GM12878 (cell line): ENCODE measurements around the gene PLEKHA6. TPM values are rescaled to one million over a fixed set of nuclear protein-coding genes. Genes with fewer than 3 reads are reported as not detected.

ENCODE experiments used
- ATAC-seq: fragments of 200-7000 bp; cut with Tn5 transposase; 3 replicates; pipeline ENCODE4 v1.9.1; 2020; ENCODE audit warnings: mild to moderate bottlenecking, moderate library complexity
- BruUV-seq: library from RNA; stranded (reverse); fragments of 400-500 nt; replicated peaks from 2 replicates; lab custom pipeline; 2021; lab: Mats Ljungman, UMichigan
- CTCF ChIA-PET: fragments of 300-600 bp; sonication (Branson Sonifier 250); formaldehyde crosslinking; extraction: SDS; loops from one replicate; lab custom pipeline; 2021; ENCODE audit warnings: inconsistent platforms; lab: Yijun Ruan, JAX
- POLR2A ChIA-PET: fragments of 350-600 bp; formaldehyde crosslinking; extraction: SDS; loops from one replicate; lab custom pipeline; 2021; ENCODE audit warnings: inconsistent platforms; lab: Charles Lee
- RAD21 ChIA-PET: fragments of 300-600 bp; sonication (Branson Sonifier 250); formaldehyde crosslinking; loops from one replicate; lab custom pipeline; 2023; ENCODE audit warnings: antibody characterized with exemption; ENCODE audit not compliant: unreplicated experiment; lab: Charles Lee
- SMC1A ChIA-PET: fragments of 300-600 bp; sonication (Branson Sonifier 250); formaldehyde crosslinking; loops from one replicate; lab custom pipeline; 2023; ENCODE audit not compliant: unreplicated experiment, uncharacterized antibody; lab: Charles Lee
- DNase-seq: peaks from one replicate; pipeline ENCODE4 v3.0.0-alpha.2; 2011; ENCODE audit warnings: low read depth, low spot score
- FAIRE-seq: peaks from 3 replicates; lab custom pipeline; 2011; peaks lifted over from hg19 to GRCh38; lab: Jason Lieb, UNC
- H2AFZ ChIP-seq: 2 replicates; pipeline ENCODE4 v1.6.0; 2011; ENCODE audit warnings: low read depth, low read length, control low read depth; ENCODE audit not compliant: control insufficient read depth
- H3K27ac ChIP-seq: 2 replicates; pipeline ENCODE4 v1.5.1; 2011; ENCODE audit warnings: control low read depth; ENCODE audit not compliant: control insufficient read depth, insufficient read depth
- H3K27me3 ChIP-seq, 2 experiments: replicated peaks in 1 of 2; 2 replicates each; pipeline versions ENCODE4 v1.6.0 to v1.6.1; 2011; ENCODE audit warnings: low read length in 1 of 2; ENCODE audit not compliant: control insufficient read depth in 2 of 2, insufficient read depth in 2 of 2
- H3K36me3 ChIP-seq, 2 experiments: 2 replicates each; pipeline ENCODE4 v1.5.1; 2011; ENCODE audit warnings: low read length in 1 of 2; ENCODE audit not compliant: control insufficient read depth in 2 of 2, insufficient read depth in 2 of 2
- H3K4me1 ChIP-seq: 2 replicates; pipeline ENCODE4 v1.6.1; 2011; ENCODE audit warnings: mild to moderate bottlenecking, low read length, moderate library complexity, mixed read lengths; ENCODE audit not compliant: control insufficient read depth, insufficient read depth
- H3K4me2 ChIP-seq: 2 replicates; pipeline ENCODE4 v1.6.0; 2011; ENCODE audit warnings: control low read depth; ENCODE audit not compliant: control insufficient read depth, insufficient read depth
- H3K4me3 ChIP-seq: fragments of 200-600 bp; sonication (generic); 2 replicates; pipeline ENCODE4 v1.5.1; 2016
- H3K79me2 ChIP-seq: 2 replicates; pipeline ENCODE4 v1.6.0; 2011; ENCODE audit warnings: low read length; ENCODE audit not compliant: control insufficient read depth, insufficient read depth
- H3K9ac ChIP-seq: 2 replicates; pipeline ENCODE4 v1.8.0; 2011; ENCODE audit warnings: low read length, control low read depth, mixed read lengths; ENCODE audit not compliant: control insufficient read depth, insufficient read depth
- H3K9me3 ChIP-seq: replicated peaks from 3 replicates; pipeline ENCODE4 v1.5.1; 2011; ENCODE audit warnings: mild to moderate bottlenecking, low read length; ENCODE audit not compliant: control insufficient read depth, insufficient read depth
- H4K20me1 ChIP-seq: 2 replicates; pipeline ENCODE4 v1.6.0; 2011; ENCODE audit not compliant: control insufficient read depth, insufficient read depth
- ASH2L ChIP-seq: fragments of 300-600, 200-600 bp; sonication (generic); IDR thresholded peaks from 2 replicates; pipeline ENCODE4 v1.6.1; 2017; ENCODE audit warnings: low read depth, mild to moderate bottlenecking, borderline replicate concordance
- BACH1 ChIP-seq: fragments of 450-650 bp; IDR thresholded peaks from 2 replicates; pipeline ENCODE4 v1.6.1; 2017; ENCODE audit warnings: mild to moderate bottlenecking, borderline replicate concordance
- CBX5 ChIP-seq: sonication (generic); IDR thresholded peaks from 2 replicates; pipeline ENCODE4 v1.6.1; 2016; ENCODE audit warnings: low read depth, moderate library complexity, mild to moderate bottlenecking, inconsistent platforms
- IRF4 ChIP-seq: IDR thresholded peaks from 2 replicates; pipeline ENCODE4 v1.6.1; 2011; ENCODE audit warnings: low read depth, low read length
- MAX ChIP-seq: IDR thresholded peaks from 2 replicates; pipeline ENCODE4 v1.6.1; 2012; ENCODE audit warnings: low read depth, low read length, improper control_type of control experiment
- NKRF ChIP-seq: fragments of 450-650 bp; conservative IDR thresholded peaks from 2 replicates; pipeline ENCODE4 v1.6.1; 2017; ENCODE audit warnings: mild to moderate bottlenecking, moderate library complexity
- SIN3A ChIP-seq: IDR thresholded peaks from 2 replicates; pipeline ENCODE4 v1.6.1; 2012; ENCODE audit warnings: low read depth, low read length, improper control_type of control experiment
- TCF7 ChIP-seq: IDR thresholded peaks from 2 replicates; pipeline ENCODE4 v1.6.1; 2014; ENCODE audit warnings: antibody characterized with exemption, borderline replicate concordance
- ZNF592 ChIP-seq: fragments of 450-650 bp; IDR thresholded peaks from 2 replicates; pipeline ENCODE4 v1.6.1; 2017; ENCODE audit warnings: mild to moderate bottlenecking, moderate library complexity
- ZZZ3 ChIP-seq: IDR thresholded peaks from 2 replicates; pipeline ENCODE4 v1.6.1; 2011; ENCODE audit warnings: low read depth; ENCODE audit not compliant: control insufficient read depth, insufficient read length
- WGBS: methylation state at CpG from one replicate; pipeline ENCODE4 v1.1.6; 2016; ENCODE audit warnings: low lambda C conversion rate; ENCODE audit not compliant: insufficient replicate concordance, insufficient coverage; ENCODE audit errors: missing lambda C conversion rate; 5-methylcytosine and 5-hydroxymethylcytosine counted together
- in situ Hi-C: fragments of 300-500 bp; cut with MboI; formaldehyde crosslinking; loops from 9 replicates; pipeline ENCODE4 v1.14.3; 2018; ENCODE audit warnings: mixed read lengths
- intact Hi-C: fragments of 100-400 bp; cut with micrococcal nuclease; formaldehyde crosslinking; loops from one replicate; pipeline ENCODE4 v1.14.2; 2022; ENCODE audit not compliant: unreplicated experiment
- polyA plus RNA-seq, 11 experiments: library from polyadenylated mRNA; depleted of rRNA in 4 of 11; unstranded in 6 of 11; stranded (reverse) in 5 of 11; fragments of >200 nt; fragmentation: Nextera tagmentation in 4 of 11; fragmentation: Illumina TruSeq in 1 of 11; extraction: Ambion mirVana in 4 of 11; extraction: Trizol in 1 of 11; gene quantifications; 1 replicate in 1 of 11; 2 replicates in 10 of 11; pipeline versions ENCODE4 v1.2.1 to v1.2.3, GENCODE V29; 2011 to 2016; ENCODE audit warnings: inconsistent platforms in 2 of 11, missing spikeins in 2 of 11, low read depth in 1 of 11
- total RNA-seq, 4 experiments: library from RNA; depleted of rRNA in 3 of 4; stranded (reverse); fragments of >200 nt in 3 of 4; fragmentation: Illumina TruSeq in 1 of 4; extraction: Trizol in 1 of 4; gene quantifications; 2 replicates each; pipeline versions ENCODE4 v1.2.1 to v1.2.3, GENCODE V29; 2013 to 2021
- TF ChIP-seq, protein P1 (sequence below): IDR thresholded peaks from 2 replicates; pipeline ENCODE4 v1.6.1; 2012; ENCODE audit warnings: low read depth, low read length, improper control_type of control experiment
- TF ChIP-seq, protein P2 (sequence below): fragments of 450-650 bp; IDR thresholded peaks from 2 replicates; pipeline ENCODE4 v1.6.1; 2017; ENCODE audit warnings: low read depth, mild to moderate bottlenecking, moderate library complexity

The PLEKHA6 gene
- total and polyA plus RNA-seq, 10 of the 15 experiments (the other 5 are each of a cell fraction or from before 2014, with no cell fraction given): 0.04 to 0.81 (median 0.19) TPM; not detected in 4

DNA sequence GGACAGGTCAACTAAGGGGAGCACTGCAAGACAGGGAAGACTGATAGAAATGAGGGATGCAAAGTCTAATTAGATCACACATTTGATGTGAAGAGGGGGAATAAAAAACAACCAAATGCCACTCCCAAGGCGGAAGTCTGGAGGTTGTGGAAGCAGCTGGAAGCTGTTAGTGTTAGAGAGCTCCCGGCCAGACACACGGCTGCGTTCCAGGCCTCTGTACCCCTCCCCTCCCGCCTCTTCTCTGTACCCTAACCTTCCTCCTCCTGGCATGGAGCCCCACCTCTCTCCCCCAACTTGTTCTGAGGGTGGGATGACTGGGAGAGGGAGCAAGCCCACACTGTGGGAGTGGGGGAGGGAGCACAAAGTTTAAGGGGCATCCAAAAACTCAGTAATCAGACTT, 67.0 kb downstream of the PLEKHA6 start:
- Histone ChIP-seq H3K9ac (no peak overlapping the region), H3K4me1 (no peaks in the 10 kb centered on the region)
- TF ChIP-seq IRF4: no peak
- no peak for TF ChIP-seq ZZZ3
- TF ChIP-seq, protein P1, sequence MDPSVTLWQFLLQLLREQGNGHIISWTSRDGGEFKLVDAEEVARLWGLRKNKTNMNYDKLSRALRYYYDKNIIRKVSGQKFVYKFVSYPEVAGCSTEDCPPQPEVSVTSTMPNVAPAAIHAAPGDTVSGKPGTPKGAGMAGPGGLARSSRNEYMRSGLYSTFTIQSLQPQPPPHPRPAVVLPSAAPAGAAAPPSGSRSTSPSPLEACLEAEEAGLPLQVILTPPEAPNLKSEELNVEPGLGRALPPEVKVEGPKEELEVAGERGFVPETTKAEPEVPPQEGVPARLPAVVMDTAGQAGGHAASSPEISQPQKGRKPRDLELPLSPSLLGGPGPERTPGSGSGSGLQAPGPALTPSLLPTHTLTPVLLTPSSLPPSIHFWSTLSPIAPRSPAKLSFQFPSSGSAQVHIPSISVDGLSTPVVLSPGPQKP: no peak
- TF ChIP-seq ZNF592: no peak
- no peak for TF ChIP-seq ASH2L
- TF ChIP-seq CBX5: no peak
- no peak for TF ChIP-seq SIN3A
- no peak for TF ChIP-seq MAX
- TF ChIP-seq, protein P2, sequence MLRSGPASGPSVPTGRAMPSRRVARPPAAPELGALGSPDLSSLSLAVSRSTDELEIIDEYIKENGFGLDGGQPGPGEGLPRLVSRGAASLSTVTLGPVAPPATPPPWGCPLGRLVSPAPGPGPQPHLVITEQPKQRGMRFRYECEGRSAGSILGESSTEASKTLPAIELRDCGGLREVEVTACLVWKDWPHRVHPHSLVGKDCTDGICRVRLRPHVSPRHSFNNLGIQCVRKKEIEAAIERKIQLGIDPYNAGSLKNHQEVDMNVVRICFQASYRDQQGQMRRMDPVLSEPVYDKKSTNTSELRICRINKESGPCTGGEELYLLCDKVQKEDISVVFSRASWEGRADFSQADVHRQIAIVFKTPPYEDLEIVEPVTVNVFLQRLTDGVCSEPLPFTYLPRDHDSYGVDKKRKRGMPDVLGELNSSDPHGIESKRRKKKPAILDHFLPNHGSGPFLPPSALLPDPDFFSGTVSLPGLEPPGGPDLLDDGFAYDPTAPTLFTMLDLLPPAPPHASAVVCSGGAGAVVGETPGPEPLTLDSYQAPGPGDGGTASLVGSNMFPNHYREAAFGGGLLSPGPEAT: no peak
- TF ChIP-seq NKRF: no peak
- TF ChIP-seq BACH1: no peak
- TF ChIP-seq TCF7: no peak
- TF ChIP-seq, all 136 proteins: peak for 0
- no peak overlapping the region for H3K27ac ChIP-seq
- H3K27me3 ChIP-seq: peaks cover 3 to 6% of the 10 kb centered on the region in 2 experiments; a peak in 3 of 4 replicates
- ChIA-PET CTCF (no interaction called here), RAD21 (no interaction called here), POLR2A (no interaction called here), SMC1A (no interaction called here)
- no peaks in the 10 kb centered on the region for H3K79me2 ChIP-seq
- DNase-seq (no peak), ATAC-seq (no peak), FAIRE-seq (no peak)
- no peaks in the 10 kb centered on the region for H3K9me3 ChIP-seq
- WGBS: 11% methylated on average over 5 of the region's 5 CpGs
- H3K4me3 ChIP-seq: no peak overlapping the region
- H3K36me3 ChIP-seq: no peaks in the 10 kb centered on the region
- in situ Hi-C loops (no loop called here), intact Hi-C loops (no loop called here)
- H4K20me1 ChIP-seq: no peaks in the 10 kb centered on the region; the same call in 1 of the 2 replicates
- H3K4me2 ChIP-seq: no peak overlapping the region
- BruUV-seq: no TSS peak
- no peak overlapping the region for H2AFZ ChIP-seq
